ENCODE results near the gene SORCS1.

Gene SORCS1

DNA sequence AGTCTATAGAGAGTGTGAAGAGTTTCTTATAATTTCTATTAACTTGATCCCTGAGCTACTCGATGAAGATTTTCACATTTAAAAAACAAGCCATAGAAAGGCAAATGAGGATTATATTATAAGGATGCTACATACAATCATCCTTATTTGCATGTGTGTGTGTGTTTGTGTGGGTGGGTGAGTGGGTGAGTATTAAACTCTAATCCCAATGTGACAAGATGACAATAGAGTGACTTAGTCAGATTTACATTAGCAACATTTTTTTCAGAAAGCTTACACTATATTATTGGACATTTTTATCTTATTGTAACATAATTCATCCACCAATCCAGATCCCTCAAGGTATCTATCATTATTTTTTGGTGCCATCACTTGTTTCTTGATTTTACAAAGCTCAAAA, 331.7 kb downstream of the SORCS1 start:
- ChIA-PET POLR2A (no interaction called here), CTCF (no interaction called here)
- TF ChIP-seq TARDBP (IDR thresholded peaks at IDR 0.05) (no peak), FOXA1 (IDR thresholded peaks at IDR 0.05) (no peak), ARNT (IDR thresholded peaks at IDR 0.05) (no peak)
- no peak for DNase-seq (ENCODE audit: extremely low spot score)

DNA sequence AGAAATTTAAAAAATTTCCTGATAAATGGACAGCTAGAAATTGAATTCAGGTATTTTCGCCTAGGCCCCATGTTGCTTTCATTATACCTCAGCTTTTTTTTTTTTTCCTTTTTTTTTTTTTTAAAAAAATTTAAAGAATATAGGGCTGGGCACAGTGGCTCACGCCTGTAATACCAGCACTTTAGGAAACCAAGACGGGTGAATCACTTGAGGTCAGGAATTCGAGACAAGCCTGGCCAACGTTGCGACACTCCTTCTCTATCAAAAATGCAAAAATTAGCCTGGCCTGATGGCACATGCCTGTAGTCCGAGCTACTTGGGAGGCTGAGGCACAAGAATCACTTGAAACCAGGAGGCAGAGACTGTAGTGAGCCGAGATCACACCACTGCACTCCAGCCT, 334.0 kb downstream of the SORCS1 start:
- no peak for DNase-seq (ENCODE audit: extremely low spot score)
- TF ChIP-seq CTBP1 (IDR thresholded peaks at IDR 0.05; ENCODE audit: borderline replicate concordance) (no peak), SP1 (IDR thresholded peaks at IDR 0.05) (no peak), ELF4 (IDR thresholded peaks at IDR 0.05) (no peak), SUZ12 (IDR thresholded peaks at IDR 0.05) (no peak), LEF1 (IDR thresholded peaks at IDR 0.05; ENCODE audit: borderline replicate concordance) (no peak), TARDBP (IDR thresholded peaks at IDR 0.05) (no peak), ARNT (IDR thresholded peaks at IDR 0.05) (no peak), FOXK2 (IDR thresholded peaks at IDR 0.05) (no peak), L3MBTL2 (conservative IDR thresholded peaks at IDR 0.05) (no peak), NFRKB (IDR thresholded peaks at IDR 0.05) (no peak), BHLHE40 (IDR thresholded peaks at IDR 0.05; ENCODE audit: borderline replicate concordance) (no peak), HDGF (IDR thresholded peaks at IDR 0.05; ENCODE audit: borderline replicate concordance) (no peak)
- ChIA-PET POLR2A (no interaction called here), CTCF (no interaction called here)

- TF ChIP-seq ELF4 (IDR thresholded peaks at IDR 0.05) (no peak), TARDBP (IDR thresholded peaks at IDR 0.05) (no peak), PKNOX1 (IDR thresholded peaks at IDR 0.05) (no peak), L3MBTL2 (conservative IDR thresholded peaks at IDR 0.05) (no peak), ARNT (IDR thresholded peaks at IDR 0.05) (no peak), BHLHE40 (IDR thresholded peaks at IDR 0.05; ENCODE audit: borderline replicate concordance) (no peak), CTBP1 (IDR thresholded peaks at IDR 0.05; ENCODE audit: borderline replicate concordance) (no peak), SP1 (IDR thresholded peaks at IDR 0.05) (no peak), SUZ12 (IDR thresholded peaks at IDR 0.05) (no peak), HDGF (IDR thresholded peaks at IDR 0.05; ENCODE audit: borderline replicate concordance) (no peak), FOXK2 (IDR thresholded peaks at IDR 0.05) (no peak), LEF1 (IDR thresholded peaks at IDR 0.05; ENCODE audit: borderline replicate concordance) (no peak)
- ChIA-PET CTCF (no interaction called here), POLR2A (no interaction called here)
- DNase-seq (ENCODE audit: extremely low spot score), result no peak
Measured at GRCh38 chr10:106830006-106830405, 334.5 kb downstream of the SORCS1 start.

DNA sequence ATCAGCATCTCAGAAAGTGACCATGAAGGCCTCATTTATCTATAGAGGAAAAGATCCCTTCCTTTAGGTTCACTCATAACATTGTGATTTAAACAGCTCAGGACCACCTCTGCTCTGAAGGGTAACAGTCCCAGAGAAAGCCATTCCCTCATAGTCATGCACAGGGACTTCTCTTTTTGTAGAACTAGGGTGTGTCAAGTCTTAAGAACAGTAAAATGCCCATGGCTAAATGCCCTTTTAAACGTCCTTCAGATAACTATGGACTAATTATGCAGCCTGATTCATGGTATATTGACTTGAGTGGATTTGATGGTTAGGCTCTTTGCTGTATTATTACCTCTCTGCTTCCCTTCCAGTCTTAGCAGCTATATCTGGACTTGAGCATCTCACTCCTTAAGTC, 337.8 kb downstream of the SORCS1 start:
- POLR2A ChIA-PET, result no interaction called here

GRCh38 chr10:106825576-106826364, 338.7 kb downstream of the SORCS1 start:
- CTCF ChIA-PET, result no interaction called here
- DNase-seq (ENCODE audit: extremely low spot score), result no peak
- POLR2A ChIA-PET, result no interaction called here
- TF ChIP-seq CTBP1 (IDR thresholded peaks at IDR 0.05; ENCODE audit: borderline replicate concordance), result no peak
- TF ChIP-seq BHLHE40 (IDR thresholded peaks at IDR 0.05; ENCODE audit: borderline replicate concordance), result no peak
- no peak for TF ChIP-seq SUZ12 (IDR thresholded peaks at IDR 0.05)
- no peak for TF ChIP-seq ELF4 (IDR thresholded peaks at IDR 0.05)
- TF ChIP-seq NFRKB (IDR thresholded peaks at IDR 0.05), result no peak
- no peak for TF ChIP-seq FOXK2 (IDR thresholded peaks at IDR 0.05)
- no peak for TF ChIP-seq SP1 (IDR thresholded peaks at IDR 0.05)
- no peak for TF ChIP-seq TARDBP (IDR thresholded peaks at IDR 0.05)
- TF ChIP-seq LEF1 (IDR thresholded peaks at IDR 0.05; ENCODE audit: borderline replicate concordance), result no peak
- no peak for TF ChIP-seq FOXA1 (IDR thresholded peaks at IDR 0.05)

More for the DNA sequence above, 337.8 kb downstream of the SORCS1 start:
- DNase-seq (ENCODE audit: extremely low spot score), result no peak
- CTCF ChIA-PET, result no interaction called here
- TF ChIP-seq TARDBP (IDR thresholded peaks at IDR 0.05) (no peak), L3MBTL2 (conservative IDR thresholded peaks at IDR 0.05) (no peak), HDGF (IDR thresholded peaks at IDR 0.05; ENCODE audit: borderline replicate concordance) (no peak), SUZ12 (IDR thresholded peaks at IDR 0.05) (no peak), FOXM1 (IDR thresholded peaks at IDR 0.05; ENCODE audit: borderline replicate concordance) (no peak), SP1 (IDR thresholded peaks at IDR 0.05) (no peak), CTBP1 (IDR thresholded peaks at IDR 0.05; ENCODE audit: borderline replicate concordance) (no peak), LEF1 (IDR thresholded peaks at IDR 0.05; ENCODE audit: borderline replicate concordance) (no peak), PKNOX1 (IDR thresholded peaks at IDR 0.05) (no peak), ZNF384 (IDR thresholded peaks at IDR 0.05) (no peak), ARNT (IDR thresholded peaks at IDR 0.05) (no peak), FOXK2 (IDR thresholded peaks at IDR 0.05) (no peak)

DNA sequence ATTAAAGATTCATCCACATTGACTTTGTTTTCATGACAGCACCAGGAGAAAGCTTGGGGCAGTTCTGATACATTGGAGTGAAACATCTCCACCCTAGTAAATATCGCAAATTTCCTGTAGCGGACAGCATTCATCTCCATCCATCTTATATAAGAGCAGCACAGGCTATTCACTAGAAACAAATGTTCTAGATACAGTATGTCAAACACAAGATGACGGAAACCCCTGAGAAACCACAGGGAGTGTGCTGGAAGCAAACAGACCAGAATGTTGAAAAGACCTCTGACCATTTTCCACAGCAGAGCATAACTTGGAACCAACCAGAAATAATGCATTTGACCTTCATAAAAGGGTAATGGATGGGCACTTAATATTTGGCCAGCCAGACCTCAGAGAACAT, 343.9 kb downstream of the SORCS1 start:
- ChIA-PET POLR2A (no interaction called here), CTCF (interaction anchor here (0.7 kb wide), 1 partner anchor 109 kb away, joined by 3 read pairs; no protein-coding TSS in a partner anchor)
- TF ChIP-seq SUZ12 (IDR thresholded peaks at IDR 0.05) (no peak), L3MBTL2 (conservative IDR thresholded peaks at IDR 0.05) (no peak), LEF1 (IDR thresholded peaks at IDR 0.05; ENCODE audit: borderline replicate concordance) (no peak), CTBP1 (IDR thresholded peaks at IDR 0.05; ENCODE audit: borderline replicate concordance) (no peak), BHLHE40 (IDR thresholded peaks at IDR 0.05; ENCODE audit: borderline replicate concordance) (no peak), TARDBP (IDR thresholded peaks at IDR 0.05) (no peak)
- DNase-seq (ENCODE audit: extremely low spot score), result no peak

GRCh38 chr10:106819490-106819889, 345.0 kb downstream of the SORCS1 start:
- POLR2A ChIA-PET, result no interaction called here
- CTCF ChIA-PET, result no interaction called here
- TF ChIP-seq LEF1 (IDR thresholded peaks at IDR 0.05; ENCODE audit: borderline replicate concordance) (no peak), SP1 (IDR thresholded peaks at IDR 0.05) (no peak), FOXA1 (IDR thresholded peaks at IDR 0.05) (no peak), ELF4 (IDR thresholded peaks at IDR 0.05) (no peak), ARNT (IDR thresholded peaks at IDR 0.05) (no peak), SUZ12 (IDR thresholded peaks at IDR 0.05) (no peak), L3MBTL2 (conservative IDR thresholded peaks at IDR 0.05) (no peak), FOXK2 (IDR thresholded peaks at IDR 0.05) (no peak), FOXM1 (IDR thresholded peaks at IDR 0.05; ENCODE audit: borderline replicate concordance) (no peak), NFRKB (IDR thresholded peaks at IDR 0.05) (no peak), BHLHE40 (IDR thresholded peaks at IDR 0.05; ENCODE audit: borderline replicate concordance) (no peak)
- no peak for DNase-seq (ENCODE audit: extremely low spot score)

All from HEK293T (cell line).